T follicular helper cell (primary cell): ENCODE measurements around the gene EXOSC3.

ENCODE experiments used
- DNase-seq: peaks from one replicate; pipeline ENCODE4 v3.0.0-alpha.2; 2020; ENCODE audit warnings: low read depth

EXOSC3 gene

DNA sequence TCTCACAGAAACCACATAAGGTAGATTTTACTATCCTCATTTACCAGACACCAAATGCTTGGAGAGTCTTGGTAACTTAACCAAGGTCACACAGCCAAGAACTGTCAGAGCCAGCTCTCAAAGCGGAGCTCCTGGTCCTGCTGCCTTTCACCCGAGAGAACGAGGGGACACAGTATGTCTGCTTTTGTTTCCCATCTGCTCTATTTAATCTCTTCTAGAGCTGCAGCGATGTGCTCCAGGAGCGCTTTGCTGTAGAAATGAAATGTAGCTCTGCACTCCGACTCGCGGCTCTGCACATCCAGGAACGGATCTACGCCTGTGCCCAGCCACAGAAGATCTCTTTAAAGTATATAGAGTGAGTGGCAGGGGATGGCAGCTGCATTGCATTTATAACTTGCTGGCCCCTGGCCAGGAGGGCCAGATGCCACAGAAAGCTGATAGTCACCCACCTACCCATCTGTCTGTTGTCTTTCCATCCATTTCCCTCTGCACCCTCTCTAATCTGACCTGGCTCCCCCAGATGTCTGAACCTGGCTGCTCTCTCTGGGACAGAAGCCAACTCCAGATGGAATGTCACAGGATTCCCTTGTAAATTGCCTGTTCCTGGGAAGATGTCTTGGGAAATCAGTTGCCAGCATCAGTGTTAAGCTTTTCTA lies 52.6 kb downstream of the EXOSC3 start:
- no peak for DNase-seq

DNA sequence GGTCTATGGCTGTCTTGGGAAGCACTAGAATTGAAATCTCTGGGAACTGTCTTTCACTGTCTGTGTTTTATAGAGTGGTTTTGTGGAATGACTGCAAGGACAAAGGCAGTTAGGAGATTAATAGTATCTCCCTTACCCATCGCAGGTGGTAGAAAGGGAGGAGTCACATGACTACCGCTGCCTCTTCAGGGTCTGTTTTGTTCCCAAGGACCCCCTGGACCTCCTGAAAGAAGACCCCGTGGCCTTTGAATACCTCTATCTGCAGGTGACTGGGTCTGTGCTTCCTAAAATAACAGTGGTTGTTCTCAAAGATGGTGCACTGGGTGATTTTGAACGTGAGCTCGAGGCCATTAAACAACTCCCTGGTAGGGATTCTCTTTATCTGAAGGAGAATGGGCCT lies 54.0 kb downstream of the EXOSC3 start:
- no peak for DNase-seq

DNA sequence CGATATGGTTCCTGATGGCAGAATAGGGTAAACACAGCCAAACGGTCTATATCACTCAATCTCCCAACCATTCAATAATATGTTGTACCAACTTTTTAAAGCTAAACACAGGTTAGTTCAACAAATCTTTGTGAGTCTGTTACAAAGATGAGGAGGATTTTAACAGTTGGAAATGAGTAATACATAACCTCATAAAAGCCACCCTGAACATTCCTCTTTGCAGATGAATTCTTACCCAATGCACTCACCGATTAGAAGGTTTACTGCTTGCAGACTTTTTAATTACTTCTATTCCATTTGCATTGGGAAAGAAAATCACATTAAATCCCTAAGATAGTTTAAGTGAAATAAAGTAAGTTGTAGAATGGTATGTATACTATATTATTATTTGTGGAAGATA lies 54.6 kb downstream of the EXOSC3 start:
- DNase-seq: no peak
